ENCODE results near the gene SBNO2. TPM values are rescaled to one million over a fixed set of nuclear protein-coding genes. Genes with fewer than 3 reads are reported as not detected.
A peak's percentile ranks its signal among the peaks of the same experiment; 100 is the strongest.

The SBNO2 gene
- total RNA-seq, 2 donors from 2014 or later, result 63.5 to 71.0 TPM

DNA sequence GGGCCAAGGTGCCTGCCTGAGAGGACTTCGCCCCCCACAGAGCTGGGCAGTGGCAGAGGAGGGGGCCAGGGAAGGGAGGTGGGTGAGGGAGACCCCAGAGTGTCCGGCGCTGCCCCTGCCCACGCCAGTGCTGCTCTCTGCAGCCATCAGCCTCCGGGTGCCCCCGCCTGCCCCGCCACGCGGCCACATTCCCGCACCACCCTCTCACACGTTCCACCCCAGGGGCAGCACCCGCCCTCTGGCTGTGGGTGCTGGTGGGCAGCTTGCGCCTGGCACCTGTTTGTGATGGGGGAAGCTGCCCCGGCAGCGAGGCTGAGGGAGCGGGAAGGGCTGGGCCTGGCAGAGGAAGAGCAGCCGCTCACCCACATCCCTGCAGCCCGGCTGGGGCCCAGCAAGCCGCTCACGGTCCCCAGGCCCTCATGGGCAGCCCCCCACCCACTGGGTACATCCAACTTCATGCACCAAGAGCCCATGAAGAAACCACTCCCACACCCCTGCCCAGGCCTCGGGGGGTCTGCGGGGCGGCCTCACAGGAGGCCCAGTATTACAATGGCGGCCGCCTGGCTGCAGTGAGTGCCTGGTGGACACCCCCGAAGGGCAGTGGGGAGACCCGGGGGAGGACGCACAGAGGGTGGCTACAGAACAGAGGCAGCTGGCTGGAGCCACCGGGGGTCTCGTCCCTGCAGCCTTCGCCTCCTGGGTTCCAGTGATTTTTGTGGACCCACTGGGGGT, 14.0 kb downstream of the SBNO2 start:
- peak; percentile 71 for DNase-seq (ENCODE audit: low spot score)
- intact Hi-C loops (cut with DNase I), result no loop called here

DNA sequence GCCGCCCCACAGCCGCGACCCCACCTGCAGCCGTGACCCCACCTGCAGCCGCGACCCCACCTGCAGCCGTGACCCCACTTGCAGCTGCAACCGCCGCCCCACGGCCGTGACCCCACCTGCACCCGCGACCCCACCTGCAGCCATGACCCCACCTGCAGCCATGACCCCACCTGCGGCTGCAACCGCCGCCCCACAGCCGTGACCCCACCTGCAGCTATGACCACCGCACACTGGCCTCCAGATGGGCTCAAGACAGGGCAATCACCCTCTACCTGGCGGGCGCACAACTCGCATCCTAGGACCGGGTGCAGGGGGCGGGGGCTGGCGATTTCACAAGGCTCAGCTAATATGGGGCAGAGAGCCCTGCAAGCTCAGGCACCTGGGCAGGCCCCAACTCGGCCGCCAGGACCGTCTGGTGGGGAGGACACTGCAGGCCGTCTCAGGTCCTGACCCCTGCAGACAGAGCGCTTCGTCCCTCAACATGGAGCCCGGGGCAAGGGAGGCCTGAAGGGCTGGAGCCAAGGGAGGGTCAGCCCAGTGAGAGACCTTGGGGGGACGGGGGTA, 15.1 kb downstream of the SBNO2 start:
- intact Hi-C loops (cut with DNase I), result no loop called here
- peak; percentile 69 for DNase-seq (ENCODE audit: low spot score)

DNA sequence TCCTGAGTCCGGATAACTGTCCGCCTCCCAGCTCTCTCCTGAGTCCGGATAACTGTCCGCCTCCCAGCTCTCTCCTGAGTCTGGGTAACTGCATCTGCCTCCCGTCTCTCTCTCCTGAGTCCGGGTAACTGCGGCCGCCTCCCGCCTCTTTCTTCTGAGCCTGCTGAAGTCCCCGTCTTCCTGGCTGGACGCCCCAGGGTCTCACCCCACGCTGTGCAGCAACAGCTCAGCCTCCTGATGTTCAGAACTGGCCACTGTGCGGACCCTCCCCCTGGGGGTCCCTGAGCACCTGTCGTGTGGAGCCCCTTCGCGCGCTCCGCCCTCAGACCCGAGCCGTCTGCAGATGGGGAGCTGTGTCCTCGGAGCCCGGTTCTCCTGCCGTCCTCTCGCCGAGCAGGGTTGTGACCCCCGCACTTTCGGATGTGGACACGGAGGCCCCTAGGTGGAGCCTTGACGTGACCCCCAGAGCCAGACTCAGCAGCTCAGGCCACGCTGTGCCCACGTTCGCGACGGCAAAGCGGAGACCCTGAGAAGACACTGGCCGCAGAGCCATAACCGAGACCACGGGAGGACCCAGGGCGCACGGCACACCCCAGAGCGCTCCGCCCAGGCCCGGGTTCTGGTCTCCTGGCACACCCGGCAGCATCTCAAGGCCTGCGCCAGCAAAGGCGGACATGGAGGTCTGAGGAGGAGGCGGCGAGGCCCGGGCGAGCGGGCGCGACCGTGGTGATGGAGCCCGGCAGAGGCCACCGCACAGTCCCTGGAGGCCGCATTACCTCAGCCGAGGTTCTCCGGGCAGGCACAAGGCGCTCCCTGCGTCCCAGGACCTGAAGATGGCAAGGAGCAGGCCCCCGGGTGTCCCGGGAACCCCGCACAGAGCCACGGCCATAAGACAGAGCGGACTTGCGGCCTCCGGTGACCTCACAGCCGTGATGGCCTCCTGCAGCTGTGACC, 15.9 kb downstream of the SBNO2 start:
- peak; percentile 79 for DNase-seq (ENCODE audit: low spot score)
- intact Hi-C loops (cut with DNase I), result no loop called here

- DNase-seq (ENCODE audit: low spot score), result peak; percentile 83
- intact Hi-C loops (cut with DNase I), result no loop called here
These were observed 17.0 kb downstream of the SBNO2 start for GRCh38 chr19:1156830-1157615.

DNA sequence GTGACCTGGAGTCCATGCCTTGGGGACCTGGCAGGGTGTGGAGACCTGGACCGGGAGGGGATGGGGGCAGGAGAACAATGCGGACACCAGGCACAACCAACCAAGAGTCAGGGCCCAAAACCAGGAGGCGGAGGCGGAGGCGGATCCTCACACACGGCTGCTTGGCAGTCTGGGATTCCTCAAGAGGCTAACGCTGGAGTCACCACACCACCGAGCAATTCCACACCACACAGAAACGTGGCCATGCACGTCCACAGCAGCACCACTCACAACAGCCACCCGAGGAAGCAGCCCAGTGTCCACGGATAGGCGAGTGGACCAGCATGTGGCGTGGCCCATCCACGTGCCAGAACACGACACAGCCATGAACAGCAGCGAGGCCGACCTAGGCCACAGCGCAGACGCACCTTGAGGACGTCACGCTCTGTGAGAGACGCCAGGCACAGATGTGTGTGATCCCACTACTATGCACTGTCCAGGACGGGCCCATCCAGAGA, 17.7 kb downstream of the SBNO2 start:
- intact Hi-C loops (cut with DNase I), result no loop called here
- DNase-seq (ENCODE audit: low spot score), result peak; percentile 91

GRCh38 chr19:1155352-1156304, 18.4 kb downstream of the SBNO2 start:
- DNase-seq (ENCODE audit: low spot score), result peak; percentile 77
- intact Hi-C loops (cut with DNase I), result no loop called here

- intact Hi-C loops (cut with DNase I), result no loop called here
- peak; percentile 97 for DNase-seq (ENCODE audit: low spot score)
These were observed 19.2 kb downstream of the SBNO2 start for GRCh38 chr19:1154731-1155351.

DNA sequence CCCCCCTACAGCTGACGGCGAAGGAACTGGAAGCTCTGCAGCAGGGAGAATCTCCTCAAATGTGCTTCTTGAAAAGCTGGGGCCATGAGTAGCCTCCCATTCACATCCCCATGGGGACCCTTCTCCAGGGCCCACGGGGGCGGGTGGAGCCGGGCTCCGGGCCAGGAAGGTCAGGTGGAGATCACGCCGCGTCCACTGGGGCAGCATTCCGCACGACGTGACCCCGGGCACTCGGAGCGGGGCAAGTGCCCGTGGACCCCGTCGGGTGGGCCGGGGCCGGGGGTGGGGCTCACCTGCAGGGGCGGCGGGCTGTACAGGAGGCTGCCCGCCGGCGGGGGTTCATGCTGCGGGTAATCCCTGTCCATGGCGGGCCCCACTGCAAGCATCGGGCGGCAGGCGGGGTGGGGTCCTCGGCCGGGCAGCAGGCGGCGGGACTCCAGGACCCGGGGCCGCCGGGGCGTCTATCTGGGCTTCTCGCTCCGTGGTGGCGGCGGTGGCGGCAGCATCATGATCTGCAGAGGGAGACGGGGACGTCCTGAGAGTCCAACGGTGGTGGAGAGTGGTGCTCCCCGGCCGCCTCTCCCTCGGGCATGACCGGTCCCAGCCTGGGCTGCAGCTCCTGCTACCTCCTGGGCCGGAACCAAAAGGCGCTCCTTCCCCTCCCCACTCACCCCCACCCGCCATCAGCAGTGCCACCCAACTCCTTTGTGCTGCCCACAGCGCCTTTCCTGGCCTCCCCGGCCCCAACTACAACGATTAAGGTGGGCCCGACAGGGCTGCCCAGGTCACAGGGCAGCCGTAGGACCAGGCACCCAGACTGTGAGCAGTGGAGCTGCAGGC, 20.0 kb downstream of the SBNO2 start:
- intact Hi-C loops (cut with DNase I), result no loop called here
- DNase-seq (ENCODE audit: low spot score), result peak; percentile 84

DNA sequence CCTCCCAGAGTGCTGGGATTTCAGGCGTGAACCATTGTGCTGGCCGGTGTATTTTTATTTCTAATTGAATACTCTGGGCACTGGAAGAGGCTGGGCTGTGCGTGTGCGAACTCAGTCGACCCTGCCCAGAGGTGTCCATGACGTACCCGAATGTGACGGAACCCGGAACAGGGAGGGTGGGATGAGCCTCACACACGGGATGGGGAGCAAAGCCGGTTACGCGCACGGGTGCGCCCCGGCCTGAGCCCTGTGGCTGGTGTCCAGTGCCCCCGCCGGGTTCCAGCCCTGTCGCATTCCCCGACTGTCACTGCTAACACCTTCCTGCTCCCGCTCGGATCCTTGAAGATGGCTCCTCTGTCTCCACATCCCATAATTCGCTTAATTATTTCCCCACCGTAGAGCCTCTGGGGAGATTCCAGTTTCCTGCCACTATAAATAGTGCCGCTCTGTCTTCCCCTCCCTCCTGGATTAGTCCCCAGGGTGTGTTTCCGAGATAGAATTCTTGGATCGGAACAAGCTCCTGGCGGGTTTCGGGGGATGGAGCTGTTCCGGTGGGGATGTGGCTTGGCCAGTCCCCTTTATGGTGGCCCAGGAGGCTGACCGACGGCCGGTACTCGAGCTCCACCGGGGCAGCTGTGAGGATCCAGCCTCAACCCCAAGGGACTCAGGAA, 22.0 kb downstream of the SBNO2 start:
- intact Hi-C loops (cut with DNase I), result loop anchor here in 1 of 2 donors (2.0 kb wide), 1 partner anchor 17 kb away; no protein-coding TSS in a partner anchor
- peak; percentile 90 for DNase-seq (ENCODE audit: low spot score)

DNA sequence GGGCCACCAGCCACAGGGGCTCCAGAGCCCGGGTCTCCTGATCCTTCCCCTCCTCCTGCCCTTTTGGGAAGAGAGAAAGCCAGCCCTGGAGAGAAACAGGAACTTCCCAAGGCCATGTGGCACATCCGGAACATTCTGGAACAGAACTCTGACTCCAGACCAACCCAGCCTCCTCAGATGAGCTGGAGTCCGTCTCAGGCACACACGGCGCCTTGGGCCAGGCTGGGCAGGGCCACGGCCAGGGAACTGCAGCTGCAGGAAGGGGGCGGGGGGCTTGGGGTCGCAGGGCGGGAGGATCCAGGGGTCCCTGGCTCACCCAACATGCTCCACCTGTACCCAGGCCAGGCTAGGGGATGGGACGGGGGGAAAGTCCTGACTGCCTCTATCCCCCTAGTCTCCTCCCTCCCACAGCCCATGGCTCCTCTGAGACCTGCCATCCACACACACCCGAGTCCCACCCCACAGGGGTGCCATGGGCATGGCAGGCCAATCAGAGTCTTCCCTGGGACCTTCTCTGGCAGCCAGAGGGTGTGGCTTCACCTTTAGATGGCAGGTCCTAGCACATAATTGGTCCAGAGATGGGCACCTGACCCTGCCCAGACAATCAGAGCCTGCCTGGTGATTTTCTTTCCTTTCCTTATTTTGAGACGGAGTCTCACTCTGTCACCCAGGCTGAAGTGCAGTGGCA, 22.9 kb downstream of the SBNO2 start:
- DNase-seq (ENCODE audit: low spot score), result no peak
- intact Hi-C loops (cut with DNase I), result loop anchor here in 1 of 2 donors (2.0 kb wide), 1 partner anchor 16 kb away; no protein-coding TSS in a partner anchor

- DNase-seq (ENCODE audit: low spot score), result no peak
- intact Hi-C loops (cut with DNase I), result loop anchor here in 1 of 2 donors (2.0 kb wide), 1 partner anchor 16 kb away; no protein-coding TSS in a partner anchor
These were observed 23.6 kb downstream of the SBNO2 start for GRCh38 chr19:1150333-1151036.

- DNase-seq (ENCODE audit: low spot score), result no peak
These were observed 24.6 kb downstream of the SBNO2 start for GRCh38 chr19:1149259-1150045.

DNA sequence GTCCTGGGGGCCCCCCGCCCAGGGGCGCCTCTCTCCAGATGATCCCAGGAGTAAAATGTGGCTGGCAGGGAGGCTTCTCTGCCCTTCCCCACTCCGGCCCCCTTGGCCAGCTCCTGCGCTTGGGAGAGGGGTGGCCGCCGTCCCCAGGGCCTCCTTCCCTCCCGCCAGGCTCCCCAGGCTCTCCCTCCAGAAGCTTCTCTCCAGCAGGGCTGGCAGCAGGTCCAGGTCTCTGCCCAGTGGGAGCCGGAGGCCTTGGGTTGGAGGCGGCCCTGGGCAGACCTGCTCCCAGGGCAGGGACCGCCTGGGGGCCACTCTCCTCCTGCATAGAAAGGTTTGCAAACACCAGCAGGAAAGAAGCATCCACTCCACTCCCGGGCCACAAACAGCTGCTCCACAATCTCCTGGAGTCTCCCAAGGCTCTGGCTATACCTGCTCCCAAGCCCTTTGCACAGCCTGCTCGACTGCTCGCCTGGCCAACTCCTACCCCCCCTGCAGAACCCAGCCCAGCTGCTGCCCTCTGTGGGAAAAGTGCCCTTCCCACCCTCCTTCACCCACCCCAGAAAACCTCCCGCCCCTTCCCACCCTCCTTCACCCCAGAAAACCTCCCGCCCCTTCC, 26.0 kb downstream of the SBNO2 start:
- no peak for DNase-seq (ENCODE audit: low spot score)
- intact Hi-C loops (cut with DNase I), result no loop called here

More at GRCh38 chr19:1149259-1150045, 24.6 kb downstream of the SBNO2 start:
- intact Hi-C loops (cut with DNase I), result loop anchor here in 1 of 2 donors (2.0 kb wide), 1 partner anchor 15 kb away; no protein-coding TSS in a partner anchor

Measured in posterior vena cava (tissue), 2 donors.